ENCODE measurements around the gene CSE1L. TPM values are rescaled to one million over a fixed set of nuclear protein-coding genes. Genes with fewer than 3 reads are reported as not detected.
A peak's percentile ranks its signal among the peaks of the same experiment; 100 is the strongest.

CSE1L gene
- total and polyA plus RNA-seq, 5 experiments from 2014 or later = 22.8 to 42.6 (median 30.0) TPM

- Mint-ChIP-seq H3K4me3 (no peak overlapping the region), H3K9me3 (no peaks in the 10 kb centered on the region), H3K27me3 (no peaks in the 10 kb centered on the region), H3K27ac (peak overlapping the region in 5 of 10 donors; percentile 49 to 91 (median 61)), H3K4me1 (peaks cover 9 to 18% (median 13%) of the 10 kb centered on the region in 4 donors), H3K36me3 (peaks cover 0 to 58% (median 0%) of the 10 kb centered on the region in 3 donors)
- ATAC-seq (no peak), DNase-seq (no peak)
- POLR2A ChIA-PET = no interaction called here
These were observed 92.3 kb downstream of the CSE1L start for GRCh38 chr20:49138431-49138830.

DNA sequence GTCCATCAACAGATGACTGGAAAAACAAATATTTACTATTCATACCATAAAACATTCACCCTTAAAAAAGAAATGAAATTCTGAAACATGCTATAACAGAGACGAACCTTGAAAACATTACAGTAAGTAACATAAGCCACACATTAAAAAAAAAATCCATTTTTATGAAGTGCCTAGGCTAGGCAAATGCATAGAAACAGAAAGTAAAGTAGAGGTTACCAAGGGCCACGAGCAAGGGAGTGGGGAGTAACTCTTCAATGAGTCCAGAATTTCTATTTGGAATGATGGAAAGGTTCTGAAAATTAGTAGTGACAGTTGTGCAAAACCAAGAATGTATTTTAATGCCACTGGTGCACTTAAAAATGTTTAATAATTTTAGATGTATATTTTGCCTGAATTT is 94.3 kb downstream of the CSE1L start:
- no peaks in the 10 kb centered on the region for H3K9me3 Mint-ChIP-seq
- H3K4me3 Mint-ChIP-seq = no peak overlapping the region
- ATAC-seq = no peak
- POLR2A ChIA-PET = no interaction called here
- H3K36me3 Mint-ChIP-seq = peaks cover 0 to 58% (median 7%) of the 10 kb centered on the region in 3 donors
- peaks cover 6 to 26% (median 17%) of the 10 kb centered on the region in 4 donors for H3K4me1 Mint-ChIP-seq
- DNase-seq = no peak
- peak overlapping the region in 6 of 10 donors; percentile 1 to 73 (median 42) for H3K27ac Mint-ChIP-seq
- H3K27me3 Mint-ChIP-seq = no peaks in the 10 kb centered on the region

GRCh38 chr20:49140834-49141233 is 94.7 kb downstream of the CSE1L start:
- Mint-ChIP-seq H3K27ac (peak overlapping the region in 3 of 10 donors; percentile 61 to 76 (median 73)), H3K4me3 (no peak overlapping the region), H3K27me3 (no peaks in the 10 kb centered on the region), H3K36me3 (peaks cover 0 to 58% (median 7%) of the 10 kb centered on the region in 3 donors), H3K4me1 (peaks cover 6 to 26% (median 17%) of the 10 kb centered on the region in 4 donors), H3K9me3 (no peaks in the 10 kb centered on the region)
- ATAC-seq (no peak), DNase-seq (no peak)
- POLR2A ChIA-PET = no interaction called here

Other genes with a start within 250 kb of the CSE1L start
- gene PREX1, start 218.3 kb upstream of the CSE1L start, total RNA-seq = 100 to 1,000 TPM; 140 to 141 TPM
- gene PREX1, start 218.3 kb upstream of the CSE1L start, polyA plus RNA-seq = 10 to 100 TPM; 14.4 to 38.5 (median 20.9) TPM
- 10 to 100 TPM; 28.3 to 37.0 TPM for gene ARFGEF2, start 124.6 kb upstream of the CSE1L start, total RNA-seq
- 10 to 100 TPM in 2 of 3 donors, 1 to 10 TPM in 1; 9.4 to 12.5 (median 10.8) TPM for gene ARFGEF2, start 124.6 kb upstream of the CSE1L start, polyA plus RNA-seq
- 10 to 100 TPM; 43.8 to 45.3 TPM for gene STAU1, start 142.0 kb downstream of the CSE1L start, total RNA-seq
- gene STAU1, start 142.0 kb downstream of the CSE1L start, polyA plus RNA-seq = 10 to 100 TPM; 28.5 to 34.7 (median 30.2) TPM
- 10 to 100 TPM; 65.1 to 65.2 TPM for gene DDX27, start 173.1 kb downstream of the CSE1L start, total RNA-seq
- gene DDX27, start 173.1 kb downstream of the CSE1L start, polyA plus RNA-seq = 10 to 100 TPM; 28.4 to 57.7 (median 37.9) TPM
- 10 to 100 TPM; 56.4 to 57.2 TPM for gene ZNFX1, start 231.7 kb downstream of the CSE1L start, total RNA-seq
- 10 to 100 TPM; 28.1 to 45.0 (median 35.8) TPM for gene ZNFX1, start 231.7 kb downstream of the CSE1L start, polyA plus RNA-seq